ENCODE measurements around the gene C1QL3.

The C1QL3 gene

GRCh38 chr10:16493884-16494536 is 27.7 kb downstream of the C1QL3 start:
- DNase-seq (ENCODE audit: low read depth in 2 of 2) = no peak

GRCh38 chr10:16491933-16492332 is 29.7 kb downstream of the C1QL3 start:
- no peak for DNase-seq (ENCODE audit: low read depth in 2 of 2)

GRCh38 chr10:16490511-16490910 is 31.2 kb downstream of the C1QL3 start:
- no peak for DNase-seq (ENCODE audit: low read depth in 2 of 2)

GRCh38 chr10:16483241-16483917 is 38.3 kb downstream of the C1QL3 start:
- no peak for DNase-seq (ENCODE audit: low read depth in 2 of 2)

GRCh38 chr10:16481052-16481728 is 40.5 kb downstream of the C1QL3 start:
- no peak for DNase-seq (ENCODE audit: low read depth in 2 of 2)

GRCh38 chr10:16478801-16479200 is 42.9 kb downstream of the C1QL3 start:
- DNase-seq (ENCODE audit: low read depth in 2 of 2) = no peak

DNA sequence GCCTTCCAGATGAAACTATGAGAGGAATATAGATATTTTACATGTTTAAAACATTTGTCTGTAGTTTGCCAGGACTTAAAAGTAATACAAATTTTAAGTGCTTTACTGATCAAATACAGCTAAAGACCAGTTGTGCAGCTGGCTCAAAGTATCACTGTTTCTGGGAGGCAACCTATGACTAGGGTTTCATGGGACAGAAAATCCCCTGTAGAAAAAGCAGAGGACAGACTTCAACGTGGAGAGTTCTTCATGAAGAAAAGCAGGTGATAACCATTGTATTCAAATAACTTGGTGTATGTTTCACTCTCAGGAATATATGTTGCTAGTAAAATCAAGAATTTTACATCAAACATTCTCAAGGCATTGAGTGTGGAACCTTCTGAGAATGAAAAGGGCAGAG is 43.9 kb downstream of the C1QL3 start:
- DNase-seq (ENCODE audit: low read depth in 2 of 2) = no peak

DNA sequence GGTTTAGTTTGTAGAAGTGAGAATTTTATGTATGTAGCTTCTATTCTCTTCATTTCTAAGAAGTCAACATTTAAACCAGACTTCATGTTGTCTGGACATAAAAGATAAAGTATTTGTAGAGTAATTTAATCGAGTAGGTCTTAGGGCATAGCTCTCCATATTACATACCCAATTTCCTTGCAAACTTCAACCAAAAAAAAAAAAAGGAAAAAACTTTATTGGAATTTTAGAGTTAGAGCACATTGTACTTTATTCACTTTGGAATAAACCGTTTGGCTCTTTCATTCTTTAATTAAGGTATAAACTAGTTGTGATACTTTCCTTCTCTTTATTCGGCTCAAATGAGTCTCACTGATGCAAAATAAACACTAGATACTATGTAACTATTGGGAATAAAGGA is 48.9 kb downstream of the C1QL3 start:
- DNase-seq (ENCODE audit: low read depth in 2 of 2) = no peak

DNA sequence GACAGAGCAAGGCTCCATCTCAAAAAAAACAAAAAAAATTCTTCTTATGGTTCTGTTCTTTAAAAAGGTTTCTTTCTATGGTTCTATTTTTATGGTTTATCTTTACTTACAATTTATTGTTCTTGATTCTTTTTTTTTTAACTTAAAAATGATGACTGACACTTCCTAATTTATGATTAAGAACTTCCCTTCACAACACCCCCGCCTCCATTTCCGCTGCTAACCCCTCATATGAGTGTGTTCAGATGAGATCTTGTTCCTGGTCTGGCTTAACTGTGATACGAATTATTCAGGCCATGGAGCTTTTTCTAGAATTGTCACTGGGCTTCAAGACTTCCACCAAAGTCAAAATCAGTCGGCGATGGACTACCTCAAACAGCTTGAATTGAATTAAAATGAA is 50.9 kb downstream of the C1QL3 start:
- peak; percentile 2 to 3 for DNase-seq (ENCODE audit: low read depth in 2 of 2)

DNA sequence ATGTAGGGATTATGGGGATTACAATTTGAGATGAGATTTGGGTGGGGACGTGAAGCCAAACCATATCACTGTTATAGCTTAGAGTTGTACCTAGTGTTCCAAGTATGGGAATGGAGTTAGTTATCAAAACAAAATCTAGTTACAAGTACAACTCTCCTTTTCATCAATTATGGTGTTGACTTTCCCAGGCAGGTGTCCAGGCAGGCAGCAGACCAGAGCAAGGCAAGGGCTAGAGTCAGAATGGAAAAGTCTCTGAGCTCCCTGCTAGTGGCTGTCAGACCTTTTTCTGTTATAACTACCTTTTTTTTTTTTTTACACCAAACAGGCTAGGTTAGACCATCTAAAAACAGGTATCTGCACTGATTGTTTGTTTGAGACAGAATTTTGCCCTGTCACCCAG is 55.7 kb downstream of the C1QL3 start:
- no peak for DNase-seq (ENCODE audit: low read depth in 2 of 2)
